H1 (cell line): ENCODE results near the gene GNA12. TPM values are rescaled to one million over a fixed set of nuclear protein-coding genes. Genes with fewer than 3 reads are reported as not detected.
A peak's percentile ranks its signal among the peaks of the same experiment; 100 is the strongest.

ENCODE experiments used
- CTCF ChIA-PET: fragments of 300-600 bp; sonication (Branson Sonifier 250); formaldehyde crosslinking; loops from one replicate; lab custom pipeline; 2021; ENCODE audit not compliant: partially characterized antibody; lab: Charles Lee
- POLR2A ChIA-PET: fragments of 300-600 bp; sonication (Branson Sonifier 250); formaldehyde crosslinking; loops from one replicate; lab custom pipeline; 2021; ENCODE audit warnings: inconsistent platforms; ENCODE audit not compliant: partially characterized antibody; lab: Charles Lee
- DNase-seq, 2 experiments: peaks; one replicate each; pipeline versions ENCODE4 v3.0.0 to v3.0.0-alpha.2; 2010 to 2022; ENCODE audit warnings: low spot score in 2 of 2, low read depth in 1 of 2, mixed read lengths in 1 of 2
- FAIRE-seq: peaks from 2 replicates; lab custom pipeline; 2011; peaks lifted over from hg19 to GRCh38; lab: Jason Lieb, UNC
- H2AFZ ChIP-seq: 2 replicates; pipeline ENCODE4 v1.8.1; 2012; ENCODE audit warnings: low read length, inconsistent platforms
- H2AK5ac ChIP-seq: 2 replicates; pipeline ENCODE4 v1.6.1; 2013; ENCODE audit warnings: low read depth, low read length
- H2BK120ac ChIP-seq: replicated peaks from 2 replicates; pipeline ENCODE3; 2013; ENCODE audit warnings: low read depth, low read length, inconsistent platforms
- H2BK12ac ChIP-seq: 2 replicates; pipeline ENCODE4 v1.6.1; 2013; ENCODE audit warnings: low read depth, low read length
- H2BK15ac ChIP-seq: 2 replicates; pipeline ENCODE4 v1.6.1; 2013; ENCODE audit warnings: low read length
- H2BK20ac ChIP-seq: 2 replicates; pipeline ENCODE4 v1.6.1; 2013; ENCODE audit warnings: low read length
- H2BK5ac ChIP-seq: 2 replicates; pipeline ENCODE4 v1.6.1; 2013; ENCODE audit warnings: low read depth, low read length
- H3K14ac ChIP-seq: 2 replicates; pipeline ENCODE4 v1.6.1; 2013; ENCODE audit warnings: inconsistent platforms; ENCODE audit not compliant: insufficient read length
- H3K18ac ChIP-seq: 2 replicates; pipeline ENCODE4 v1.6.1; 2013; ENCODE audit warnings: low read length; ENCODE audit errors: extremely low read depth
- H3K23ac ChIP-seq: 2 replicates; pipeline ENCODE4 v1.6.1; 2013; ENCODE audit warnings: inconsistent platforms; ENCODE audit not compliant: insufficient read length
- H3K23me2 ChIP-seq: 2 replicates; pipeline ENCODE4 v1.6.1; 2013; ENCODE audit warnings: low read depth, low read length
- H3K27ac ChIP-seq: 2 replicates; pipeline ENCODE4 v1.6.1; 2011; ENCODE audit warnings: low read depth, low read length, inconsistent platforms
- H3K27me3 ChIP-seq, 4 experiments: replicated peaks in 1 of 4; 1 replicate in 1 of 4; 2 replicates in 3 of 4; pipeline versions ENCODE4 v1.6.1 to v1.8.1; 2011 to 2013; ENCODE audit warnings: low read length in 3 of 4, mild to moderate bottlenecking in 3 of 4, inconsistent platforms in 2 of 4, mixed read lengths in 2 of 4, moderate library complexity in 1 of 4; ENCODE audit not compliant: control insufficient read depth in 3 of 4, insufficient read depth in 3 of 4; ENCODE audit errors: extremely low read depth in 1 of 4
- H3K36me3 ChIP-seq, 4 experiments: 2 replicates each; pipeline versions ENCODE4 v1.6.1 to v1.8.1; 2011 to 2013; ENCODE audit warnings: mild to moderate bottlenecking in 4 of 4, low read length in 3 of 4, moderate library complexity in 2 of 4, control low read depth in 1 of 4, inconsistent platforms in 1 of 4; ENCODE audit not compliant: insufficient read depth in 4 of 4, control insufficient read depth in 2 of 4
- H3K4ac ChIP-seq: replicated peaks from 2 replicates; pipeline ENCODE3; 2013; ENCODE audit warnings: low read length, low read depth, mixed read lengths, inconsistent platforms; ENCODE audit not compliant: insufficient read length
- H3K4me1 ChIP-seq, 4 experiments: replicated peaks in 1 of 4; 1 replicate in 1 of 4; 2 replicates in 3 of 4; pipeline versions ENCODE4 v1.6.1 to v1.8.1; 2011 to 2013; ENCODE audit warnings: low read length in 3 of 4, inconsistent platforms in 2 of 4, mixed read lengths in 1 of 4; ENCODE audit not compliant: insufficient read depth in 4 of 4, control insufficient read depth in 3 of 4
- H3K4me2 ChIP-seq, 2 experiments: 2 replicates each; pipeline versions ENCODE4 v1.6.1 to v1.8.1; 2011 to 2013; ENCODE audit warnings: low read depth in 2 of 2, low read length in 2 of 2, control low read depth in 1 of 2, inconsistent platforms in 1 of 2, mild to moderate bottlenecking in 1 of 2; ENCODE audit not compliant: insufficient read depth in 1 of 2
- H3K4me3 ChIP-seq, 4 experiments: fragments of 200-600, 300-600 bp in 1 of 4; sonication (generic), shearing (Covaris generic), sonication (Bioruptor Twin) in 1 of 4; 2 replicates each; pipeline versions ENCODE4 v1.5.1 to v1.8.1; 2011 to 2016; ENCODE audit warnings: low read length in 4 of 4, low read depth in 3 of 4, control low read depth in 2 of 4, inconsistent platforms in 2 of 4, mild to moderate bottlenecking in 2 of 4, mixed read lengths in 1 of 4, moderate library complexity in 1 of 4; ENCODE audit not compliant: insufficient read depth in 2 of 4; ENCODE audit errors: extremely low read depth in 1 of 4
- H3K56ac ChIP-seq: replicated peaks from 2 replicates; pipeline ENCODE3; 2013; ENCODE audit warnings: low read depth, mild to moderate bottlenecking, mixed read lengths, low read length, inconsistent platforms; ENCODE audit not compliant: insufficient read length
- H3K79me1 ChIP-seq: 2 replicates; pipeline ENCODE4 v1.6.1; 2013; ENCODE audit warnings: low read depth, low read length, control low read depth
- H3K79me2 ChIP-seq, 2 experiments: 2 replicates each; pipeline versions ENCODE4 v1.6.1 to v1.8.1; 2012 to 2013; ENCODE audit warnings: low read length in 2 of 2, mild to moderate bottlenecking in 2 of 2, inconsistent platforms in 1 of 2; ENCODE audit not compliant: insufficient read depth in 2 of 2, control insufficient read depth in 1 of 2
- H3K9ac ChIP-seq, 4 experiments: replicated peaks in 1 of 4; 1 replicate in 1 of 4; 2 replicates in 3 of 4; pipeline versions ENCODE4 v1.6.1 to v1.8.1; 2011 to 2013; ENCODE audit warnings: low read depth in 3 of 4, low read length in 3 of 4, control low read depth in 2 of 4, mild to moderate bottlenecking in 2 of 4, moderate library complexity in 2 of 4, inconsistent platforms in 1 of 4; ENCODE audit errors: extremely low read depth in 1 of 4
- H3K9me3 ChIP-seq, 2 experiments: 2 replicates each; pipeline versions ENCODE4 v1.6.1 to v1.8.1; 2012 to 2013; ENCODE audit warnings: mild to moderate bottlenecking in 2 of 2, moderate library complexity in 2 of 2, control low read depth in 1 of 2, inconsistent platforms in 1 of 2, low read depth in 1 of 2, low read length in 1 of 2, mixed read lengths in 1 of 2; ENCODE audit not compliant: insufficient read depth in 2 of 2
- H4K20me1 ChIP-seq, 2 experiments: replicated peaks in 1 of 2; 2 replicates each; pipeline versions ENCODE3 to v1.8.1; 2011 to 2013; ENCODE audit warnings: inconsistent platforms in 2 of 2, low read length in 2 of 2, mild to moderate bottlenecking in 1 of 2; ENCODE audit not compliant: insufficient read depth in 2 of 2, control insufficient read depth in 1 of 2
- H4K5ac ChIP-seq: 2 replicates; pipeline ENCODE4 v1.6.1; 2013; ENCODE audit warnings: low read length, low read depth, mixed read lengths, inconsistent platforms; ENCODE audit not compliant: insufficient read length
- H4K8ac ChIP-seq: 2 replicates; pipeline ENCODE4 v1.8.0; 2013; ENCODE audit warnings: mild to moderate bottlenecking, moderate library complexity, low read length, inconsistent platforms; ENCODE audit not compliant: insufficient read depth; ENCODE audit errors: extremely low read depth
- H4K91ac ChIP-seq: replicated peaks from 2 replicates; pipeline ENCODE3; 2013; ENCODE audit warnings: low read length, mixed read lengths, inconsistent platforms; ENCODE audit not compliant: insufficient read length
- BRCA1 ChIP-seq: IDR thresholded peaks from 2 replicates; pipeline ENCODE4 v1.6.1; 2012; ENCODE audit warnings: low read depth, low read length, improper control_type of control experiment
- CHD1 ChIP-seq: IDR thresholded peaks from 2 replicates; pipeline ENCODE4 v1.6.1; 2012; ENCODE audit warnings: low read depth, low read length, improper control_type of control experiment
- CHD2 ChIP-seq: IDR thresholded peaks from 2 replicates; pipeline ENCODE4 v1.6.1; 2012; ENCODE audit warnings: low read length, improper control_type of control experiment
- EGR1 ChIP-seq: IDR thresholded peaks from 2 replicates; pipeline ENCODE4 v1.6.1; 2011; ENCODE audit warnings: low read depth, low read length, borderline replicate concordance
- JUND ChIP-seq: IDR thresholded peaks from 2 replicates; pipeline ENCODE4 v1.6.1; 2011; ENCODE audit warnings: mild to moderate bottlenecking, improper control_type of control experiment, low read length
- KDM4A ChIP-seq: IDR thresholded peaks from one replicate; pipeline ENCODE4 v1.7.1; 2012; ENCODE audit warnings: low read depth, mild to moderate bottlenecking, moderate library complexity, low read length, inconsistent platforms; ENCODE audit not compliant: severe bottlenecking
- RAD21 ChIP-seq, 2 experiments: IDR thresholded peaks in 1 of 2; conservative IDR thresholded peaks in 1 of 2; 2 replicates each; pipeline ENCODE4 v1.6.1; 2011; ENCODE audit warnings: low read depth in 2 of 2, low read length in 2 of 2, improper control_type of control experiment in 1 of 2, inconsistent platforms in 1 of 2, mild to moderate bottlenecking in 1 of 2, moderate library complexity in 1 of 2
- SIX5 ChIP-seq: IDR thresholded peaks from 2 replicates; pipeline ENCODE4 v1.6.1; 2011; ENCODE audit warnings: mild to moderate bottlenecking, low read depth, low read length
- SP1 ChIP-seq: IDR thresholded peaks from 2 replicates; pipeline ENCODE4 v1.6.1; 2011; ENCODE audit warnings: low read depth, low read length
- SRF ChIP-seq: IDR thresholded peaks from 2 replicates; pipeline ENCODE4 v1.6.1; 2011; ENCODE audit warnings: mild to moderate bottlenecking, low read depth, low read length, moderate library complexity
- TCF12 ChIP-seq: IDR thresholded peaks from 2 replicates; pipeline ENCODE4 v1.6.1; 2011; ENCODE audit warnings: low read depth, mild to moderate bottlenecking, low read length
- TEAD4 ChIP-seq: IDR thresholded peaks from 2 replicates; pipeline ENCODE4 v1.6.1; 2012; ENCODE audit warnings: low read depth, low read length, inconsistent platforms, mixed read lengths
- WGBS, 2 experiments: shearing (Covaris generic) in 1 of 2; methylation state at CpG; one replicate each; pipeline versions ENCODE4 v1.1.6 to v1.1.7; 2013 to 2015; ENCODE audit warnings: low lambda C conversion rate in 2 of 2, mixed read lengths in 2 of 2, inconsistent platforms in 1 of 2, low coverage in 1 of 2, missing lambda C conversion rate in 1 of 2; ENCODE audit not compliant: insufficient replicate concordance in 2 of 2, insufficient coverage in 1 of 2, insufficient read length in 1 of 2; ENCODE audit errors: extremely low coverage in 1 of 2, missing lambda C conversion rate in 1 of 2; 5-methylcytosine and 5-hydroxymethylcytosine counted together
- polyA plus RNA-seq, 7 experiments: library from polyadenylated mRNA; depleted of rRNA in 3 of 7; stranded (reverse) in 5 of 7; unstranded in 2 of 7; fragments of >200 nt in 5 of 7; fragments of 200-250 nt in 2 of 7; gene quantifications; 1 replicate in 5 of 7; 2 replicates in 1 of 7; 4 replicates in 1 of 7; pipeline versions ENCODE4 v1.2.1 to v1.2.3, GENCODE V29; 2011 to 2013; ENCODE audit warnings: missing spikeins in 2 of 7, mixed read lengths in 2 of 7
- total RNA-seq: library from RNA; stranded (reverse); fragmentation: NEBNext Ultra II Directional; extraction: Animal tissue kit (Norgen Biotek cat#: 25700); gene quantifications from 2 replicates; pipeline ENCODE4 v1.2.1, GENCODE V29; 2021
- TF ChIP-seq, protein P1 (sequence below): IDR thresholded peaks from 2 replicates; pipeline ENCODE4 v1.6.1; 2011; ENCODE audit warnings: low read depth, mild to moderate bottlenecking, low read length; ENCODE audit not compliant: insufficient read depth

Gene GNA12
- total and polyA plus RNA-seq, 2 of the 8 experiments (the other 6 are each of a cell fraction or from before 2014, with no cell fraction given) = 96.5 to 109 TPM

DNA sequence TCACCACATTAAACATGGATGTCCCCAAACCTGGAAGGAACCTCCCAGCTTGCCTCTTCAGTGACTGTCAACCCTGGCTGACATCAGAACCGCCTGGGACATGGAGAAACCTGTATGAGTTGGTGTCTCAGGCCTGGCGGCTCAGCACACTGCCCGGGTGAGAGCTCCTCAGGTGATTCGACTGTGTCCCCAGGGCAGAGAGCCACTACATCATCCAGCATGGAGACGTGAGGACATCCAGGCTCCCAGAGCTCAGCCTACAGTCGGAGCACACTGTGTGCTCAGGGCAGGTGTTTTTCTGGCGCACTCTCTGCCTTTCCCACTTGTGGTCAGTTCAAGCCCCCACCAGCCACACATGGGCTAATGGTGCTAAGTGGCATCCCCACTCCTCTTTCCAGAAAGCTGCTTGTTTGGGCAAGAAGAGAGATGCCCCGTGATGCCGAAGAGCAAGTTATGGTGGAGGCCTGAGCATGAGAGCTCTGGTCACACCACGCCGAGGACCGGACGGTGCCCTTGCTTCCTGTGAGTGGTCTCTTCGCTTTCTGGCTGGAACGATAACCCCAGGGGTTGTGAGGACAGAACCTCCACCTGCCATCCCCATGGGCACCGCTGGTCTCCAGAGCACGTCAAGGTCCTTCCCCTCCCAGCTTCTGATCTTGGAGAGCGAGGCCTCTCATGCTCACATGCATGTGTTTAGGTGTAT, 117.6 kb downstream of the GNA12 start:
- no peak overlapping the region for H2BK120ac ChIP-seq
- H3K56ac ChIP-seq = no peak overlapping the region
- no peak overlapping the region for H2BK20ac ChIP-seq
- no peak overlapping the region for H4K5ac ChIP-seq
- no peak overlapping the region for H3K27ac ChIP-seq
- H4K8ac ChIP-seq = no peak overlapping the region
- FAIRE-seq (no peak), DNase-seq (no peak)
- no peak overlapping the region for H3K4me2 ChIP-seq
- H2AFZ ChIP-seq = no peak overlapping the region
- peaks cover 0 to 10% of the 10 kb centered on the region in 2 experiments; a peak in 1 of 4 replicates for H3K79me2 ChIP-seq
- H3K18ac ChIP-seq = no peak overlapping the region
- peaks cover 6 to 25% (median 14%) of the 10 kb centered on the region in 4 experiments for H3K36me3 ChIP-seq
- no peak overlapping the region for H3K23ac ChIP-seq
- H3K27me3 ChIP-seq = no peaks in the 10 kb centered on the region
- no peak overlapping the region for H4K91ac ChIP-seq
- peaks cover 1 to 14% of the 10 kb centered on the region in 2 experiments for H4K20me1 ChIP-seq
- WGBS, 2 experiments = 89% methylated on average over 18 of the region's 18 CpGs; no CpG with 5 or more reads in 1 of the 2 experiments
- H2BK5ac ChIP-seq = peak overlapping the region; percentile 16; the same call in 1 of the 2 replicates
- ChIA-PET CTCF (interaction anchor here (0.8 to 11.4 kb wide), 3 partner anchors 13 to 171 kb away, joined by 3 to 125 read pairs (median 3); partner anchors contain the start of gene BRAT1), POLR2A (interaction anchor here (1.1 kb wide), 1 partner anchor 14 kb away, joined by 3 read pairs; no protein-coding TSS in a partner anchor)
- no peak overlapping the region for H3K4ac ChIP-seq
- H2BK15ac ChIP-seq = no peak overlapping the region
- H3K23me2 ChIP-seq = no peaks in the 10 kb centered on the region
- H2BK12ac ChIP-seq = no peak overlapping the region
- H3K9me3 ChIP-seq = no peaks in the 10 kb centered on the region
- no peak overlapping the region for H3K14ac ChIP-seq
- H2AK5ac ChIP-seq = no peak overlapping the region
- H3K4me3 ChIP-seq = no peak overlapping the region
- peaks cover 0 to 3% (median 0%) of the 10 kb centered on the region in 4 experiments; a peak in 1 of 7 replicates for H3K4me1 ChIP-seq
- H3K9ac ChIP-seq = no peak overlapping the region
- peaks cover 13% of the 10 kb centered on the region; the same call in 1 of the 2 replicates for H3K79me1 ChIP-seq
- TF ChIP-seq EGR1 (no peak), RAD21 (IDR thresholded peaks at IDR 0.05 in 1 of 2, conservative IDR thresholded peaks at IDR 0.05 in 1 of 2; ENCODE audit: low read depth in 2 of 2, low read length in 2 of 2) (no peak), KDM4A (no peak), SIX5 (no peak), TEAD4 (no peak), JUND (no peak), TCF12 (no peak), CHD2 (no peak), SP1 (no peak), SRF (no peak), CHD1 (no peak), BRCA1 (no peak)
- TF ChIP-seq, protein P1, sequence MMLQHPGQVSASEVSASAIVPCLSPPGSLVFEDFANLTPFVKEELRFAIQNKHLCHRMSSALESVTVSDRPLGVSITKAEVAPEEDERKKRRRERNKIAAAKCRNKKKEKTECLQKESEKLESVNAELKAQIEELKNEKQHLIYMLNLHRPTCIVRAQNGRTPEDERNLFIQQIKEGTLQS = no peak
